AG09319 (cell line): ENCODE measurements around the gene TMEFF1.

Experiments
- DNase-seq: peaks from one replicate; pipeline ENCODE4 v3.0.0-alpha.2; 2010; ENCODE audit warnings: low read depth; ENCODE audit errors: extremely low read depth
- TF ChIP-seq, protein P1 (sequence below): IDR thresholded peaks from 2 replicates; pipeline ENCODE4 v1.5.1; 2011; ENCODE audit warnings: low read depth, mild to moderate bottlenecking, inconsistent platforms, low read length, moderate library complexity

Gene TMEFF1

DNA sequence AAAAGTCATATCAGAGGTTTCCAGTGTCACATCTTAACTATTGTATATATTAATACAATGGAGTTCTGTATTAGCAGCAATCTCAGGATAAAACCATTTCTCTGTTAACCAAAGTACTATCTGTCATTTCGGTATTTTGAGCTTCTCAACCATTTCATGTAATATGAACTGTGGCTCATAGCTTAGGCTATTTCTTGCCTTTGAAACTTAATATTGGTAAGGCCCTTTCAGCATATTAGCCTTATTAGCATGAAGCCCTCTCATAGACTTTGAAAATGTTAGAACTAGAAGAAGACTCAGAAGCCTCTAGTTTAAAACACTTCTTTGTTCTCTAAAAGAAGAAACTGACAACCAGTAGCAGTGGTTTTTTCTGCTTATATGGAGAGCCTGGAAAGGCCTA, 105.7 kb downstream of the TMEFF1 start:
- no peak for DNase-seq

GRCh38 chr9:100579665-100580064, 106.7 kb downstream of the TMEFF1 start:
- TF ChIP-seq, protein P1, sequence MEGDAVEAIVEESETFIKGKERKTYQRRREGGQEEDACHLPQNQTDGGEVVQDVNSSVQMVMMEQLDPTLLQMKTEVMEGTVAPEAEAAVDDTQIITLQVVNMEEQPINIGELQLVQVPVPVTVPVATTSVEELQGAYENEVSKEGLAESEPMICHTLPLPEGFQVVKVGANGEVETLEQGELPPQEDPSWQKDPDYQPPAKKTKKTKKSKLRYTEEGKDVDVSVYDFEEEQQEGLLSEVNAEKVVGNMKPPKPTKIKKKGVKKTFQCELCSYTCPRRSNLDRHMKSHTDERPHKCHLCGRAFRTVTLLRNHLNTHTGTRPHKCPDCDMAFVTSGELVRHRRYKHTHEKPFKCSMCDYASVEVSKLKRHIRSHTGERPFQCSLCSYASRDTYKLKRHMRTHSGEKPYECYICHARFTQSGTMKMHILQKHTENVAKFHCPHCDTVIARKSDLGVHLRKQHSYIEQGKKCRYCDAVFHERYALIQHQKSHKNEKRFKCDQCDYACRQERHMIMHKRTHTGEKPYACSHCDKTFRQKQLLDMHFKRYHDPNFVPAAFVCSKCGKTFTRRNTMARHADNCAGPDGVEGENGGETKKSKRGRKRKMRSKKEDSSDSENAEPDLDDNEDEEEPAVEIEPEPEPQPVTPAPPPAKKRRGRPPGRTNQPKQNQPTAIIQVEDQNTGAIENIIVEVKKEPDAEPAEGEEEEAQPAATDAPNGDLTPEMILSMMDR = no peak
- DNase-seq = no peak

More for the DNA sequence above, 105.7 kb downstream of the TMEFF1 start:
- TF ChIP-seq, protein P1 = no peak

DNA sequence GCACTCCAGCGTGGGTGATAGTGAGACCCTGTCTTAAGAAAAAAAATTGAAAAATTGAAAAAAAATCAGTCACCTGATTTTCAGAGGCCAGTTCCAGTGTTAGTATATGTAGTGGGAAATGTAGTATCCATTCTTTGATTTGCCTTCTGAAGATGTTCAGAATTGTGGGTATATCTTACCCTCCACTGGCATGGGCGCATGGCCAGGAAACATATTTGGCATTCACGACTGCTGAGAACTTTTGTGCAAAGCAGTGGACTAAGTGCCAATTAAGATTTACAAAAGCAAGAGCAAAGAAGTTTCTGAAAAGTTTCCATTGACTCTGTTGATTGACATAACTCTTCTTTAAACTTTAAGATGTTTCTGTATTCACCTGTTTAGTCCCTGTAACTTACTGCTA, 107.3 kb downstream of the TMEFF1 start:
- TF ChIP-seq, protein P1 = no peak
- no peak for DNase-seq

- TF ChIP-seq, protein P1 = no peak
- DNase-seq = no peak
Observed at GRCh38 chr9:100581081-100581480, 108.1 kb downstream of the TMEFF1 start.

DNA sequence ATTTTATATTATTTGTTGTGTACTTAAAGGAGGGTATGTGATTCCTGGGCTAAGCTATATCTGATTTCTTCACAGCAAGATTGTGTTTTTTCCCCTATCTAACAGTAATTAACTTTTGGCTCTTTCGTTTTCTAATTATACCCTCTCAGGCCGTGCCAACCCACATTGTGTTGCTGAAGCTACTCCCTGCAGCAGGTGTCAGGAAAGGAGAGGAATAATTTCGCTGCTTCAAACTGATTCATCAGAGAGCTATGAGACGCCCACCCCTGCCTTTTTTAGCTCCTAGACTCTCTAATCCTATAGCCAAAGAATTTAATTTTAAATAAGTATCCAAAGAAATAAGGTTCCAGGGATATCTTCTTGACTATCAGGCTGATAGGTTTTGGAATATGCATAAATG, 108.7 kb downstream of the TMEFF1 start:
- TF ChIP-seq, protein P1 = no peak
- DNase-seq = no peak

GRCh38 chr9:100583014-100583802, 110.3 kb downstream of the TMEFF1 start:
- TF ChIP-seq, protein P1 = no peak
- no peak for DNase-seq

- TF ChIP-seq, protein P1 = no peak
- DNase-seq = no peak
Observed at GRCh38 chr9:100584951-100585350, 112.0 kb downstream of the TMEFF1 start.
